ENCODE data around the gene LRRC8E. TPM values are rescaled to one million over a fixed set of nuclear protein-coding genes. Genes with fewer than 3 reads are reported as not detected.

The LRRC8E gene
- total RNA-seq, 1 experiment from 2014 or later = 3.0 TPM

DNA sequence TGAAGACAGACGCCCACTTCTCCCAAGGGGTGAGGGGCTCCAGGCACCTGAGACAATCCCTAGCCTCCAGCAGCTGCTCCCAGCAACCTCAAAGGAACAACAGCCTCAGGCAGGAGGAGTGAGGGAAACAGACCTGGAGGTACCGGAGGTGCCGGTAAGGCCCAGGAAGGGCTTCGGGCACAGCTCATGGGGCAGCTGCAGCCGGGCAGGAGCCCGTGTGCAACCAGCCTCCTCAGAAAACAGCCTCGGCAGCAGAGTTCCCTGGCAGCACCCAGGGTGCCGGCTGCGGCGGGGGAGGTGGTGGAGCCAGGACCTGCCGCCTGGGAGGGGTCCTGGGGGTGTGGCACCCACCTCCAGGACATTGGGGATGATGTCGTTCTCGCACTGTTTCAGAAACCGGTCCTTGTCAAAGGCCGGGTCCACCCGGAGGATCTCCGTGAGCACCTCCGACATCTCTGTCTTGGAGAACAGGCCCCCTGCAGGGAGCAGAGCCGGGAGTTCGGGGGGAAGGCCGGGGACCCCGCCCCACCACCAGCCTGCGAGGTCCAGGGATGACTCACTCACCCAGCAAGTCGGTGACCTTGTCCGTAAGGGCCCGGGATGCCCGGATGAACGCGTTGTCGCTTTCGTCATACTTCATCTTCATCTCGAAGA is 44.1 kb downstream of the LRRC8E start:
- CTCF ChIA-PET = interaction anchor here (1.2 to 1.6 kb wide), 3 partner anchors 12 to 74 kb away, joined by 3 to 4 read pairs (median 3); partner anchors contain the start of gene TIMM44

More for the DNA sequence above, 44.1 kb downstream of the LRRC8E start:
- H3K36me3 Mint-ChIP-seq = peaks cover 34% of the 10 kb centered on the region
- no peak for ATAC-seq
- no peak for DNase-seq (ENCODE audit: low spot score)
- no peak overlapping the region for H3K4me3 Mint-ChIP-seq
- TF ChIP-seq, protein P1, sequence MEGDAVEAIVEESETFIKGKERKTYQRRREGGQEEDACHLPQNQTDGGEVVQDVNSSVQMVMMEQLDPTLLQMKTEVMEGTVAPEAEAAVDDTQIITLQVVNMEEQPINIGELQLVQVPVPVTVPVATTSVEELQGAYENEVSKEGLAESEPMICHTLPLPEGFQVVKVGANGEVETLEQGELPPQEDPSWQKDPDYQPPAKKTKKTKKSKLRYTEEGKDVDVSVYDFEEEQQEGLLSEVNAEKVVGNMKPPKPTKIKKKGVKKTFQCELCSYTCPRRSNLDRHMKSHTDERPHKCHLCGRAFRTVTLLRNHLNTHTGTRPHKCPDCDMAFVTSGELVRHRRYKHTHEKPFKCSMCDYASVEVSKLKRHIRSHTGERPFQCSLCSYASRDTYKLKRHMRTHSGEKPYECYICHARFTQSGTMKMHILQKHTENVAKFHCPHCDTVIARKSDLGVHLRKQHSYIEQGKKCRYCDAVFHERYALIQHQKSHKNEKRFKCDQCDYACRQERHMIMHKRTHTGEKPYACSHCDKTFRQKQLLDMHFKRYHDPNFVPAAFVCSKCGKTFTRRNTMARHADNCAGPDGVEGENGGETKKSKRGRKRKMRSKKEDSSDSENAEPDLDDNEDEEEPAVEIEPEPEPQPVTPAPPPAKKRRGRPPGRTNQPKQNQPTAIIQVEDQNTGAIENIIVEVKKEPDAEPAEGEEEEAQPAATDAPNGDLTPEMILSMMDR (IDR thresholded peaks at IDR 0.05) = no peak
- no peak for TF ChIP-seq STAT6 (CRISPR knock-in tag; conservative IDR thresholded peaks at IDR 0.05; ENCODE audit: low read depth)
- no peak for TF ChIP-seq MXD4 (CRISPR knock-in tag; IDR thresholded peaks at IDR 0.05; ENCODE audit: borderline replicate concordance)
- no peak for TF ChIP-seq NFE2L1 (CRISPR knock-in tag; IDR thresholded peaks at IDR 0.05)
- no peak for TF ChIP-seq SMAD3 (CRISPR knock-in tag; IDR thresholded peaks at IDR 0.05; ENCODE audit: borderline replicate concordance)
- no peak for TF ChIP-seq MAX (CRISPR knock-in tag; IDR thresholded peaks at IDR 0.05)
- TF ChIP-seq MYBL2 (CRISPR knock-in tag; IDR thresholded peaks at IDR 0.05) = no peak
- TF ChIP-seq ZNF317 (CRISPR knock-in tag; IDR thresholded peaks at IDR 0.05; ENCODE audit: borderline replicate concordance, low read depth) = no peak
- TF ChIP-seq TEAD4 (CRISPR knock-in tag; IDR thresholded peaks at IDR 0.05) = no peak
- TF ChIP-seq, protein P2, sequence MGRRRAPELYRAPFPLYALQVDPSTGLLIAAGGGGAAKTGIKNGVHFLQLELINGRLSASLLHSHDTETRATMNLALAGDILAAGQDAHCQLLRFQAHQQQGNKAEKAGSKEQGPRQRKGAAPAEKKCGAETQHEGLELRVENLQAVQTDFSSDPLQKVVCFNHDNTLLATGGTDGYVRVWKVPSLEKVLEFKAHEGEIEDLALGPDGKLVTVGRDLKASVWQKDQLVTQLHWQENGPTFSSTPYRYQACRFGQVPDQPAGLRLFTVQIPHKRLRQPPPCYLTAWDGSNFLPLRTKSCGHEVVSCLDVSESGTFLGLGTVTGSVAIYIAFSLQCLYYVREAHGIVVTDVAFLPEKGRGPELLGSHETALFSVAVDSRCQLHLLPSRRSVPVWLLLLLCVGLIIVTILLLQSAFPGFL (CRISPR knock-in tag; IDR thresholded peaks at IDR 0.05; ENCODE audit: borderline replicate concordance) = no peak
- no peak for TF ChIP-seq ATF3 (CRISPR knock-in tag; conservative IDR thresholded peaks at IDR 0.05)
- no peak for TF ChIP-seq GABPB1 (CRISPR knock-in tag; IDR thresholded peaks at IDR 0.05)
- no peak for TF ChIP-seq FOXP1 (CRISPR knock-in tag; IDR thresholded peaks at IDR 0.05; ENCODE audit: borderline replicate concordance)
- no peak for TF ChIP-seq PRDM15 (CRISPR knock-in tag; IDR thresholded peaks at IDR 0.05)
- no peak for TF ChIP-seq GTF2I (CRISPR knock-in tag; conservative IDR thresholded peaks at IDR 0.05)
- TF ChIP-seq OVOL2 (CRISPR knock-in tag; IDR thresholded peaks at IDR 0.05; ENCODE audit: borderline replicate concordance) = no peak
- H3K27me3 Mint-ChIP-seq (ENCODE audit: low read depth) = no peaks in the 10 kb centered on the region
- no peaks in the 10 kb centered on the region for H3K4me1 Mint-ChIP-seq
- no peaks in the 10 kb centered on the region for H3K9me3 Mint-ChIP-seq
- H3K27ac Mint-ChIP-seq = no peak overlapping the region
- POLR2A ChIA-PET = no interaction called here

Data from WTC11 (cell line).